GM23248 (cell line): ENCODE measurements around the gene RPL35. TPM values are rescaled to one million over a fixed set of nuclear protein-coding genes. Genes with fewer than 3 reads are reported as not detected.

ENCODE experiments used
- DNase-seq: peaks from one replicate; pipeline ENCODE4 v3.0.0-alpha.2; 2015
- H2AFZ ChIP-seq: fragments of 200-600 bp; sonication (generic); 2 replicates; pipeline ENCODE4 v1.6.1; 2016; ENCODE audit warnings: antibody characterized with exemption
- H3F3A ChIP-seq: fragments of 200-600 bp; sonication (generic); 2 replicates; pipeline ENCODE4 v1.6.1; 2016; ENCODE audit warnings: mild to moderate bottlenecking, antibody characterized with exemption, mixed run types; ENCODE audit not compliant: insufficient read depth
- H3K27ac ChIP-seq: fragments of 200-600 bp; sonication (generic); 2 replicates; pipeline ENCODE4 v1.5.1; 2016; ENCODE audit warnings: mild to moderate bottlenecking
- H3K27me3 ChIP-seq: fragments of 200-600 bp; sonication (generic); replicated peaks from 2 replicates; pipeline ENCODE4 v1.6.1; 2016; ENCODE audit warnings: mild to moderate bottlenecking; ENCODE audit not compliant: insufficient read depth
- H3K36me3 ChIP-seq: fragments of 200-600 bp; sonication (generic); 2 replicates; pipeline ENCODE4 v1.6.1; 2016; ENCODE audit warnings: low read depth, mild to moderate bottlenecking
- H3K4me1 ChIP-seq: fragments of 200-600 bp; sonication (generic); 2 replicates; pipeline ENCODE4 v1.6.1; 2016; ENCODE audit warnings: mild to moderate bottlenecking; ENCODE audit not compliant: insufficient read depth
- H3K4me2 ChIP-seq: fragments of 200-600 bp; sonication (generic); one replicate; pipeline ENCODE4 v1.6.1; 2016; ENCODE audit warnings: mild to moderate bottlenecking; ENCODE audit not compliant: unreplicated experiment
- H3K4me3 ChIP-seq: fragments of 200-600 bp; sonication (generic); 2 replicates; pipeline ENCODE4 v1.5.1; 2016; ENCODE audit warnings: mild to moderate bottlenecking
- H3K79me2 ChIP-seq: fragments of 200-600 bp; sonication (generic); 2 replicates; pipeline ENCODE4 v1.6.1; 2016; ENCODE audit warnings: mild to moderate bottlenecking; ENCODE audit not compliant: insufficient read depth
- H3K9ac ChIP-seq: fragments of 200-600 bp; sonication (generic); 2 replicates; pipeline ENCODE4 v1.6.1; 2016; ENCODE audit warnings: mild to moderate bottlenecking
- H3K9me2 ChIP-seq: fragments of 200-600 bp; sonication (generic); 2 replicates; pipeline ENCODE4 v1.6.1; 2016; ENCODE audit warnings: mixed run types, mild to moderate bottlenecking, moderate library complexity; ENCODE audit not compliant: insufficient read depth
- H3K9me3 ChIP-seq: fragments of 200-600 bp; sonication (generic); one replicate; pipeline ENCODE4 v1.6.1; 2017; ENCODE audit warnings: low read depth
- H4K20me1 ChIP-seq: fragments of 200-600 bp; sonication (generic); 2 replicates; pipeline ENCODE4 v1.6.0; 2016; ENCODE audit not compliant: insufficient read depth
- EZH2 ChIP-seq: fragments of 200-600 bp; sonication (generic); IDR thresholded peaks from 2 replicates; pipeline ENCODE4 v1.6.1; 2018; ENCODE audit warnings: antibody characterized with exemption, mild to moderate bottlenecking; ENCODE audit not compliant: insufficient read depth, poor library complexity, severe bottlenecking
- EZH2phosphoT487 ChIP-seq: fragments of 200-600 bp; sonication (generic); IDR thresholded peaks from 2 replicates; pipeline ENCODE4 v1.6.1; 2018; ENCODE audit warnings: antibody characterized with exemption, moderate library complexity, mild to moderate bottlenecking, low read depth; ENCODE audit not compliant: insufficient read depth
- WGBS, 2 experiments: methylation state at CpG; one replicate each; pipeline ENCODE4 v1.1.6; 2015 to 2017; ENCODE audit warnings: low lambda C conversion rate in 2 of 2, low coverage in 1 of 2; ENCODE audit errors: missing lambda C conversion rate in 2 of 2; 5-methylcytosine and 5-hydroxymethylcytosine counted together
- in situ Hi-C: fragments of 300-500 bp; cut with MboI; formaldehyde crosslinking; loops from 2 replicates; pipeline ENCODE4 v1.15.0; 2020
- polyA plus RNA-seq: library from polyadenylated mRNA; unstranded; fragments of >200 nt; fragmentation: Nextera tagmentation; extraction: Ambion mirVana; gene quantifications from 2 replicates; pipeline ENCODE4 v1.2.1, GENCODE V29; 2016
- total RNA-seq: library from RNA; depleted of rRNA; stranded (reverse); fragments of >200 nt; shearing (Covaris generic); gene quantifications from 2 replicates; pipeline ENCODE4 v1.2.3, GENCODE V29; 2014

Gene RPL35
- total and polyA plus RNA-seq, 2 experiments from 2014 or later = 1,193 to 1,199 TPM

- no peak for TF ChIP-seq EZH2phosphoT487
- no peak for TF ChIP-seq EZH2
- no peaks in the 10 kb centered on the region for H3K36me3 ChIP-seq
- in situ Hi-C loops = no loop called here
- H3K27ac ChIP-seq = peak overlapping the region; percentile 26; the same call in 1 of the 2 replicates
- peak overlapping the region; percentile 59 for H3K4me2 ChIP-seq
- H3K4me3 ChIP-seq = no peak overlapping the region
- no peaks in the 10 kb centered on the region for H4K20me1 ChIP-seq
- WGBS, 2 experiments = 20 to 25% methylated on average over 6 of the region's 6 CpGs
- 0 out of 2 replicates have a peak overlapping the region, but pooled peaks have one; percentile 70 for H3K9ac ChIP-seq
- no peaks in the 10 kb centered on the region for H3K9me3 ChIP-seq
- no peaks in the 10 kb centered on the region for H3K9me2 ChIP-seq
- DNase-seq = peak; percentile 97
- H3K27me3 ChIP-seq = no peaks in the 10 kb centered on the region
- H3K4me1 ChIP-seq = peaks cover 27% of the 10 kb centered on the region
- no peak overlapping the region for H2AFZ ChIP-seq
- no peaks in the 10 kb centered on the region for H3K79me2 ChIP-seq
- H3F3A ChIP-seq = peaks cover 19% of the 10 kb centered on the region
Measured at GRCh38 chr9:124812441-124812876, 49.3 kb downstream of the RPL35 start.

GRCh38 chr9:124810663-124811355 is 50.9 kb downstream of the RPL35 start:
- Histone ChIP-seq H3K27me3 (no peaks in the 10 kb centered on the region), H3K4me2 (peak overlapping the region; percentile 59), H3K9ac (peak overlapping the region; percentile 70), H2AFZ (peak overlapping the region; percentile 83), H3K4me1 (peaks cover 27% of the 10 kb centered on the region), H3K9me2 (no peaks in the 10 kb centered on the region), H3K36me3 (no peaks in the 10 kb centered on the region), H3K79me2 (no peaks in the 10 kb centered on the region), H4K20me1 (no peaks in the 10 kb centered on the region), H3K4me3 (0 out of 2 replicates have a peak overlapping the region, but pooled peaks have one; percentile 11), H3K9me3 (no peaks in the 10 kb centered on the region), H3F3A (peaks cover 19% of the 10 kb centered on the region), H3K27ac (peak overlapping the region; percentile 68)
- peak; percentile 85 for DNase-seq
- 20 to 25% methylated on average over 9 to 12 of the region's 12 CpGs for WGBS, 2 experiments
- in situ Hi-C loops = no loop called here
- TF ChIP-seq EZH2phosphoT487 (no peak), EZH2 (no peak)

GRCh38 chr9:124809741-124810500 is 51.8 kb downstream of the RPL35 start:
- no peaks in the 10 kb centered on the region for H4K20me1 ChIP-seq
- in situ Hi-C loops = no loop called here
- H3K4me1 ChIP-seq = peaks cover 27% of the 10 kb centered on the region
- TF ChIP-seq EZH2 (no peak), EZH2phosphoT487 (no peak)
- no peak for DNase-seq
- H3K9ac ChIP-seq = no peak overlapping the region
- no peaks in the 10 kb centered on the region for H3K9me3 ChIP-seq
- H3K36me3 ChIP-seq = no peaks in the 10 kb centered on the region
- no peaks in the 10 kb centered on the region for H3K79me2 ChIP-seq
- H3K4me2 ChIP-seq = no peak overlapping the region
- H3K27me3 ChIP-seq = no peaks in the 10 kb centered on the region
- no peak overlapping the region; the same call in 1 of the 2 replicates for H2AFZ ChIP-seq
- no peaks in the 10 kb centered on the region for H3K9me2 ChIP-seq
- WGBS, 2 experiments = 96 to 98% methylated on average over 57 to 59 of the region's 60 CpGs
- peaks cover 19% of the 10 kb centered on the region for H3F3A ChIP-seq
- no peak overlapping the region for H3K27ac ChIP-seq
- no peak overlapping the region for H3K4me3 ChIP-seq

GRCh38 chr9:124809211-124809610 is 52.5 kb downstream of the RPL35 start:
- Histone ChIP-seq H3K36me3 (no peaks in the 10 kb centered on the region), H3F3A (peaks cover 19% of the 10 kb centered on the region), H3K9me3 (no peaks in the 10 kb centered on the region), H4K20me1 (no peaks in the 10 kb centered on the region), H3K9me2 (no peaks in the 10 kb centered on the region), H3K27me3 (no peaks in the 10 kb centered on the region), H3K9ac (no peak overlapping the region), H2AFZ (no peak overlapping the region), H3K79me2 (no peaks in the 10 kb centered on the region), H3K27ac (no peak overlapping the region), H3K4me1 (peaks cover 27% of the 10 kb centered on the region), H3K4me3 (no peak overlapping the region), H3K4me2 (no peak overlapping the region)
- in situ Hi-C loops = no loop called here
- WGBS, 2 experiments = 94 to 96% methylated on average over 6 of the region's 6 CpGs
- no peak for TF ChIP-seq EZH2
- TF ChIP-seq EZH2phosphoT487 = no peak
- no peak for DNase-seq
